Activated CD8-positive, alpha-beta memory T cell treated with anti-CD3 and anti-CD28 coated beads, Interleukin-2, amount 50 U/mL, for 1 hour (primary cell): Measurements from ENCODE around the gene BSDC1.

Source experiments
- DNase-seq: peaks from one replicate; pipeline ENCODE4 v3.0.0-alpha.2; 2020; ENCODE audit errors: extremely low read depth

Gene BSDC1

DNA sequence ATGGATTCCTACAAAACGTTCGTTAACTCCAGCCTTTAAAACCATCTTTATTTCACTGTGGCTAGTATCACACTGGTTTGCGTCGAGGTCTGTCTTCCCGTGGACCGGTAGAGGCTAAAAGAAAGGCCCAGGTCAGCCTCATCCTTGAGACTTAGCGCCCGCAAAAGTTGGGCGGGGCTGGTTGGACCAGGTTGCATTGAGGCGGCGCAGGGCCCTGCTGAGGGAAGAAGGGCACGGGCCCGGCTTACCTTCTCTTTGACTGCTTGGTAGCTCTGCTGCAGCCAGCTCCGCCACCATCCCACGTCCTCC lies 455 bp downstream of the BSDC1 start:
- no peak for DNase-seq

DNA sequence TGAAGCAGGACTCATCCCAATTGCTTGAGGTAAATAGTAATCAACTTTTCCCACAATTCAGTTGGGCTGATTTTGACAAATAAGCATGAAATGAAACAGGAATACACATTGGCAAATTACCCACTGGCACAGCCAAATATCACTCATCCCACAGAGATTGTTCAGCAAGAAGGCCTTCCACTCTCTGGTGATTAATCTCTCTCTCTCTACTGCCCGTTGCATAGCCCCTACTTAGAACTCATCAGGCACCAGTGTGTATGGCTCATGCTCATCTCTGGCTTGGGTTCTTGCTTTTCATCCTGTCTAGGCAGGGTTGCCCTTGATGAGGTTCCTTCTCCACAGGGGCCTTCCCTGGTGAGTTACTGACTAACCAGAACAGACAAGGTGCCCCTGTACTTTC lies 1.1 kb downstream of the BSDC1 start:
- no peak for DNase-seq

DNA sequence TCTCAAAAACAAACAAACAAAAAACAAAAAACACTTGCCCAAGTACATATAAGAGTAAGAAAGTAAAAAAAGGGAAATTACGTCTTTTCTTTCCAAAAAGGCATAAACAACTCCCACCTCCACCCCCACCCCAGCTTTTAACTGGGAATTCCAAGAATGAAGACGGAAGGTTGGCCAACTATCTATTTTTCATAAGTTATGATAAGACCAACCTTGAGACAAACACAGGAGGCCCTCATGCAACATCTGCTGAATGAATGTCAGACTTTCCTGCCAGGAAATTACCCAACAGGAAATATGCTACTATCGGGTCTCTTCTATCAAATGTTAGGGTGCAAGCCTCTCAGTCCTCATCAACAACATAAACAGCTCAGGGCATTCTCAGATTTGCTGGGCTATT lies 1.9 kb downstream of the BSDC1 start:
- no peak for DNase-seq

DNA sequence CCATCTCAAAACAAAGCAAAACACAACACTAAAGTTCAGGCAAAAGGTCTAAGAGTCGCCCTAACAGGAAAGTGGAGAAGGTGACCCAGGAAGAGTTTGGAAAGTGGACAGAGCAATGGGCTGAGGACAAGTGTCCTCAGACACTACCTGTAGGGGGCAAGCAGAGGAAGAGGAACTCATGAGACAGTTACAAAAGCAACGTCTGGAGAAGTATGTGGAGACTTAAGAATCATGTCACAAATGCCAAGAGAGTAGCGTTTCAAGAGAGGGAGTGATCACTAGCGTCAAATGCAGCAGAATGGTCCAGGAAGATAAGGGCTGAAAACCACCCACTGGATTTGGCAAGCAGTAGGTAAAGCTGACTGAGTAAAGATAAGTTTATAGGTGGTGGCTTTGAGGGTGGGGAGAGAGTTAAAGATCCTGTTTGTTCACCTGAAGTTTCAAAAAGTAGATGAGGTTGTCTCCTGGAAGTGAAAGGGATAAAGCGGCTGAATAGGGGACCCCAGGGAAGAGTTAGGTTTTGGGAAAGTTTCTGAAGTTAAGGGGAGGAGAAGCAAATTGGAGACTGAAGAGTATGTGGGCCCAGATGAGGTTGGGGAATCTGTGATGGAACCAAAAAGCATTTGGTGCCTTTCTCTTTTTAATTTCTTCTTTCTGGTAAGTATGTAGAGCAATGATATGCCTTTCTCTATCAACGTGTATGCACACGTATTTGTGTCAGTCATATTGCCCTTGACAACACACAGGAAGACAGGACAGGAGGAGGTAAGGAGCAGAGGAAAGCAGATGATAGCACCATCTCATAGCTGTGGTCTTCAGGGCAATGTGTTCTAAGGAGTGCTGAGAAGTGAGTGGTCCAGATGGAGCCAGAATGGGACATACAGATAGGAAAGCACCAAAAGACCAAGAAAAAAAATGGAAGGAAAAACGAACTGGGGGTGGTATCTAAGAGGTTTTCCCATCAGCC lies 3.1 kb downstream of the BSDC1 start:
- DNase-seq = no peak

DNA sequence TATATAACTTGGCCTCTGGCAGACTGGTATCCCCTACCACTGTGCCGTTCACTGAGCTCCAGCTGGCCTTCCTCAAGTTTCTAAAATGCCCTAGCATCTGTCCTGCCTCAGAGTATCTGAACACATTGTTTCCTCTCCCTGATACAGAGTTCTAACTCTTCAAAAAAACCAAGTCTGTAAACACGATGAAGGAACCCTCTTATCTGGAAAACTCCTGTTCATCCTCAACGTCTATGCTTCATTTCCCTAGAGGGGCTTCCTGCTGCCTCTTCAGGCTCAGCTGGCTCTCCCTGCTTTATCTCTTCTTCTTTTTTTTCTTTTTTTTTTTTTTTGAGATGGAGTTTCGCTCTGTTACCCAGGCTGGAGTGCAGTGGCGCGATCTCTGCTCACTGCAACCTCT lies 5.6 kb downstream of the BSDC1 start:
- DNase-seq = no peak

DNA sequence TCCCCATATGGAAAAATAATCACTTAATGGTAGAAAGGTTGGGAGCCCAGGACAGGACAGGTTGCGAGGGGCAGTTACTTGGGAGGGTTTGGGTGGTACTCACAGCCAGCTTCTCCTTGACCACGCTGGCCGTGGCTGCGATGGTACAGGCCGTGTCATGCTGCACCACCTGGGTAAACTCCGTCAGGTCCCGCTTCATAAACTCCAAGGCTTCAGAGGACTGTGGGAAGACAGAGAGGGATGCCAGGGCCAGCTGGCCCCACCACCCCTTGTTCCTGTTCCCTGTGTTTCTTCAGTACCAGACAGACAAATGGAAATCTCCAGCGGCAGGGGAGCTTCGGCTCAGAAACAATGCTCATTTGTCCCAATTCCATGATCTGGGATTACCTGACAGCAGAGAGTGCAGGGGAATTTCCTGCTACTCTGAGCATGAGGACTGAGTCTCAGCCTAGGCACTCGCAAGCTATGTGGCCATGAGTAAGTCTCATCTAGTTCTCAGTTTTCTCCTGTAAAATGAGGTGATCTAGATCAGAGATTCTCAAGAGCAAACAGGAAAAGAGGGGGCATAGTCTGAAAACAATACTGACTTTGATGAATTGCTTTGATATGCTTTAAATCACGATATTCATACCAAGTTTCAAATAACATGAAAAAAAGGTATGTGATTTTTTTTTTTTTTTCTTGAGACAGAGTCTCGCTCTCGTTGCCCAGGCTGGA lies 7.4 kb downstream of the BSDC1 start:
- no peak for DNase-seq

DNA sequence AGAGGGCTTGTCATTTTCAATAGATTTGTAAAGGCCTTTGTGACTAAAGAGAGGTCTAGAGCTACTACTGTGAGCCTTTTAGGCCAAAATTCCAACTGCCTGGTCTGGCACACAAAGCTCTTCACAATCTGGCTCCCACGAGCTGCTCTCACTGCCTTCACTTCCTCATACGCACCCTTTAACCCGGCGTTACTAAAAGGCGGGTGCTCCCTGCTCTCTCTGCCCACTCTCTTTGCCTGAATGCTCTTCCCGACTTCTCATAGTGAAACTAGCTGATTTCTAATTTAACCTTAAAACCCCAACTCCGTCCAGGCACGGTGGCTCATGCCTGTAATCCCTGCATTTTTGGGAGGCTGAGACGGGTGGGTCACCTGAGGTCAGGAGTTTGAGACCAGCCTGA lies 14.2 kb downstream of the BSDC1 start:
- DNase-seq = no peak

DNA sequence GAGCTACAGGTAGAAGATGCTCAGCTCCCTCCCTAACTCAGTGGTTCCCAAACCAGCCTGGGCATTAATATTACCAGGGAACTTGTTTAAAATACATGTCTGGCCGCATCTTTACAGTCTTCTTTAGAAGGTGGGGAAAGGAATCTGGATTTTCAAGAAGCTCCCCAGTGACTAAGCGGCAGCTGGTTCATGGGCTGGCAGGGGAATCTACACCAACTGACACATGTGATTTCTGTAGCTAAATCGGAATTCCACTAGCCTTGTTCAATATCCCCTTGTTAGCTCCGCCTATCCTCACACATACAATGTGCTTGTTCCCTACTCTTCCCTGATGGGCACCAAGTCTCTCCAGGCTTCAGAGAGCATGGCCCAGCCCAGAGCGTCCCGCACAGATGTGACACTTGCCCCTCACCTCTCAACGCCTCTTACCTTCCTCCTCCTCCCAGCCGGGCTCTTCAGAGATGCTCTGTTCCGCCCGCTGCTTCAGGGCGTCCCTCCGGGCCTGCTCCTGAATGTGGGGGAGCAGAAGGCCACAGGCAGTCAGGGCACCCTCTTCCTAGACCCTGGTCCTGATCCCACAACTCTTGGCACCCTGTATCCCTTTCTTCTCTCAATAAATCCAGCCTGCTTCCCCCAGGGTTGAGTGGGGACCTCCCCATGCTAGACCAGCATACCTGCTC lies 16.6 kb downstream of the BSDC1 start:
- no peak for DNase-seq

DNA sequence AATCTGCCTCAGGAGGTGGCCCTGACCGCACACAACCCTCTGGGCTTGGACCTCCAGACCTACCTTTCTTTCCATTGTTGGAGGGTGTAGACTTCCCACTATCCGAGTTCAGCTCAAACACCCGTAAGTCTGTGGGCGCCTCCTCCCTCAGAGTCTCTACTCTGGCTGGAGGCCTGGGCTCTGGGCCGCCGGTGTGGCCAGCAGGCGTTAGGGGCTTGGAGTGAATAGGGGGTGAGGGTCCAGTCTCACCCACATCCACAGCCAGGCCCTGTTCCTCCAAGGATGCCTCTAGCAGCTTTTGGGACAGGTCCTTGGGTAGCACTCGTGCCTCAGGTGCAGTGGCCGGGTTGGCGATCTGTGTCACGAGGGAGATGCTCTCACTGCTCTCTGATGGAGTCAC lies 18.0 kb downstream of the BSDC1 start:
- no peak for DNase-seq

DNA sequence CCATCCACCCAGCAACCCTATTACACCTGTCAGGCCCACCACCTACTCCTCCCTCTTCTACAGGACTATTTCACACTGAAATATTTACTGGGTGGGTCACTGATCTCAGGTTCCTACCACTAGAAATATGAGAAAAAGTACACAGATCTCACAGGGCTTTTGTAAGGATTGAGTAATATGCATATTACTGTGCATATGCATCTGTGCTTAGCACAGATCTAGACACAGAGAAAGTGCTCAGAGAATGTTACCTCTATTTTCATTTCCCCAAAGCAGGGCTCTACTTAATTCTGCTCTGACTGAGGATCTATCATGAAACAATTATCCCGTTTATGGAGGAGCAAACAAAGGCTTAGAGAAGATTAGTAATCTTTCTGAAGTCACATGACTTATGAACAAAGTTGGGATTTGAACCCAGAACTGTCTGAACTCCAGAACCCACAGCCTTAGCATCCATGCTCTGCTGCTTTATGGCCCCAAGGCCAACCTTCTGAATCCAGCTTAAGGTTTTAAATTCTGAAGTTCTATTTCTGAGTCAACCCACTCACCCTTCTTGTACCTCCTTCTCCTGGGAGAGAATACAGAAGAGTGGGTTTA lies 20.1 kb downstream of the BSDC1 start:
- no peak for DNase-seq

DNA sequence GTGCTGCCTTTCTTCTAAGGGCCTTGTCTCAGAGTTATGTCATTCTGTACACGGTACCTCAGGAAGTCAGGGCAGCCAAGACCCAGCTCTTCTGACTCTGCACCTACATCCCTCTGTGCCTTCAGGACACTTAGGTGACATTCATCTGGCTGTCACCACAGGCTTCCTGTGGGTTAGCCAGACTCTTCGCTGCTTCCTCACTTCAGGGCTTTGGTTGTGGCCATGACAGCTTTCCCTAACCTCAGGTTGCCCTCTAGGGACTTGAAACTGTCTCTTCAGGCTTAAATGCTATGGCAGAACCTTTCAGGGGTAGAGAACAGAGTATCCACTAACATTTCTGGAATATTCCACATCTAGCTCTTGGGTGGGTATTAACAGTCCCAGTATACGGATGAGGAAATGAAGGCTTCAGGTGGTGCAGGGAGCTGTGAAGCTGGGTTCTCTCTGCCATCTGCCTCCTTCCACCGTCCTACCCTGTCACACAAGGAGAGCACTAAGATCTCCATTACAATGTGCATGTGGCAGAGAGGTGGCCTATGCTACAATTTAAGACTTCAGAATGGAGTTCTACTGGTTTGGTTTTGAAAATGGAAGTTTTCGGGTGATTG lies 22.0 kb downstream of the BSDC1 start:
- DNase-seq = no peak

DNA sequence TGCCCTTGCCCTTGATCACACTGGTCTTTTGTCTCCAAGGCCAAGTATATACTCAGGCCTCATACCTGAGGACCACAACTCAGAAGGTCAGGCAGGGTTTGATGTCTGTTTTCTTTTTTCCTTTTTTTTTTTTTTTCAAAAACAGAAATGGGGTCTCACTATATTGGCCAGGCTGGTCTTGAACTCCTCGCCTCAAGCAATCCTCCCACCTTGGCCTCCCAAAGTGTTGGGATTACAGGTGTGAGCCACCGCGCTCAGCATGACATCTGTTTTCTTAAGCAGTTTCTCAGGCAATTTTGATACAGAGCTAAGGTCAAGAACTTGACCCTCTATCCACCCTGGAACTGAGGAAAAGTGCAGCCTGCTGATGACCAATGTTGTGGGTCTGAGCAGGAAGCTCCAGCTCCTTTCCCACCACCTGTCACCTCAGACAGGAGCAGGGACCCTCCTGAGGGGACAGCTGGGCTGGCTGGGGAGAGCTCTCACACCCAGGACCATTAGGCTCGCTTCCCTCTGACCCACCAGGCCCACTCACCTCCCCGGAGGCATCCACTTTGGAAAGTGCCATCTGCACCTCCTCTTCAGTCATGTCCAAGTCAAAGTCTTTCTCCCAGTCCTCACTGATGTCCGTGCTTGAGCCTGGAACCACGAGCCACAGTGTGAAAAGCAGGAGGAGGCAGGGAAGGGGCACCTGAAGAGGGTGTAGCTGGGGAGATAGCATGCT lies 26.2 kb downstream of the BSDC1 start:
- no peak for DNase-seq

DNA sequence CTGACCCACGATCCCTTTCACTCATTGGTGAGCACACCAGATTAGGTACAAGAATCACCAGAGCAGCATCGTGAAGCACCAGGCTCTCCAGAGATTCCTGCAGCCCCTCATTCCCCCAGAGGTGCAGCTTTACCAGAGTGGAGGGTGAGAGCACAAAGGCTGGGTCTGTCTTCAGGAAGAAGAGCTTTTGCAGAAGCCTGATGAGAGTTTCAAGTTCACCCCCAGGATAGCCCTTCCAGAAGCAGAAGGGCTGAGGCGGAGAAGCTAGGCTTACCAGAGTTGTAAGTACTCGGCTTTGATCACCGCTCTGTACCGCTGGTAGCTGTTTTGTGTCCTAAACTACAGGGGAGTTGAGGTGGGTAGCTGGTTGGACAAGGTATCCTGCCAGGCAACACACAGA lies 28.8 kb downstream of the BSDC1 start:
- DNase-seq = no peak

DNA sequence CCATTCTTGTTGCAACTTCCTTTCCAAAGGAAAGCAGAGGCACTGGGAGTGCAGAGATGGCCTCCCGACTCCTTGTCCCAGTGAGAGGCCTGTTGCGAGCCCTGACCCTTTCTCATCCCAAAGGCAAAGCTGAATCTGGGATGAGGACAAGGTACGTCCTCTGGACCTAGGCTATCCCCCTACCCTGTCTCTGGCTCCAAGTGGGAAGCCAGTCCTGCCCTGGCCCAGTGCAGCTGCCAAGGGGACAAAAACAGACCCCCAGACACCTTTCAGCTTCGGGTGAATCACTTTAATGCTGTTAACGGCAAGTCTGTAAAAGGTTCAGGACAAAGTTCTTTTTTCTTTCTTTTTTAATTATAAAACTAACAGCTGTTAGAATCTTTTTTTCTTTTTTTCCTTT lies 29.4 kb downstream of the BSDC1 start:
- no peak for DNase-seq

DNA sequence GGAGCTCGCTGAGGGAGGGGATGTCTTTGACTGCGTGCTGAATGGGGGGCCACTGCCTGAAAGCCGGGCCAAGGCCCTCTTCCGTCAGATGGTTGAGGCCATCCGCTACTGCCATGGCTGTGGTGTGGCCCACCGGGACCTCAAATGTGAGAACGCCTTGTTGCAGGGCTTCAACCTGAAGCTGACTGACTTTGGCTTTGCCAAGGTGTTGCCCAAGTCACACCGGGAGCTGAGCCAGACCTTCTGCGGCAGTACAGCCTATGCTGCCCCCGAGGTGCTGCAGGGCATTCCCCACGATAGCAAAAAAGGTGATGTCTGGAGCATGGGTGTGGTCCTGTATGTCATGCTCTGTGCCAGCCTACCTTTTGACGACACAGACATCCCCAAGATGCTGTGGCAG lies 30.5 kb downstream of the BSDC1 start:
- no peak for DNase-seq

DNA sequence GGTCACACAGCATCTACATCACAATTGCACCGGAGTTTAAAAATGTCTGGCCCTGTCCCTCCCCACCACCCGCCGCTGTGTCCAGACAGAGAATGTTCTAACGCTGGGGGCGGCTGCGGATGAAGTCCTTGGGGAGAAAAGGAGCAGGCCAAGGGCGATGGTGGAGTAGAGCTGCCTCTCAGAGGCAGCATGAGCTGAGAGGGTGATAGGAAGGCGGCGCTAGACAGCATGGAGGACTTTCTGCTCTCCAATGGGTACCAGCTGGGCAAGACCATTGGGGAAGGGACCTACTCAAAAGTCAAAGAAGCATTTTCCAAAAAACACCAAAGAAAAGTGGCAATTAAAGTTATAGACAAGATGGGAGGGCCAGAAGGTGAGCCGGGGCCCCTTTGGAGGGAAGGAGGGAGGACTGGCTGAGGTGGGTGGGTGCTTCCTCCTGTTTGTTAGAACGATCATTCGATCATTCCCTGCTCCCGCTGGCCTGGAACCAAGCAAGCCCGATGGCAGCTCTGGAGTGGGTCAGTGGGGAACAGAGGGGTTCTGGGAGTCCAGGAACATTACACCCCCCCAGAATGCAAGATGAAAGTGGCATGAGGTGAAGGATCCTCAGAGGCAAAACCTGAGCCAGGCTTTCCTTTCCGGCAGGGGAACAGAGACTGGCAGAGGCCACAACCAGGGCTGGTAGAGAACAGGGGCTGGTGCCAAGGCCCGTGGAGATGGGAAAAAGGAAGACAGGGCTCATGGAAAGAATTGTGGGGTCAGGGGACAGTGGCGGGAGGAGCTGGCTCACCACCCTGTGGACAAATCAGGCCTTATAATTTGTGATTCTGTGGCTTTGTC lies 31.5 kb downstream of the BSDC1 start, which contains the start of the genes FAM229A and TSSK3:
Gene FAM229A, minus strand, starts transcription at position 12 of the 840 bp plus-strand sequence. CDS start 394 bp downstream, outside the sequence.
Gene TSSK3, plus strand, starts transcription at position 66 of the 840 bp plus-strand sequence. Its CDS starts 163 bp downstream, at position 229.
- DNase-seq = no peak

DNA sequence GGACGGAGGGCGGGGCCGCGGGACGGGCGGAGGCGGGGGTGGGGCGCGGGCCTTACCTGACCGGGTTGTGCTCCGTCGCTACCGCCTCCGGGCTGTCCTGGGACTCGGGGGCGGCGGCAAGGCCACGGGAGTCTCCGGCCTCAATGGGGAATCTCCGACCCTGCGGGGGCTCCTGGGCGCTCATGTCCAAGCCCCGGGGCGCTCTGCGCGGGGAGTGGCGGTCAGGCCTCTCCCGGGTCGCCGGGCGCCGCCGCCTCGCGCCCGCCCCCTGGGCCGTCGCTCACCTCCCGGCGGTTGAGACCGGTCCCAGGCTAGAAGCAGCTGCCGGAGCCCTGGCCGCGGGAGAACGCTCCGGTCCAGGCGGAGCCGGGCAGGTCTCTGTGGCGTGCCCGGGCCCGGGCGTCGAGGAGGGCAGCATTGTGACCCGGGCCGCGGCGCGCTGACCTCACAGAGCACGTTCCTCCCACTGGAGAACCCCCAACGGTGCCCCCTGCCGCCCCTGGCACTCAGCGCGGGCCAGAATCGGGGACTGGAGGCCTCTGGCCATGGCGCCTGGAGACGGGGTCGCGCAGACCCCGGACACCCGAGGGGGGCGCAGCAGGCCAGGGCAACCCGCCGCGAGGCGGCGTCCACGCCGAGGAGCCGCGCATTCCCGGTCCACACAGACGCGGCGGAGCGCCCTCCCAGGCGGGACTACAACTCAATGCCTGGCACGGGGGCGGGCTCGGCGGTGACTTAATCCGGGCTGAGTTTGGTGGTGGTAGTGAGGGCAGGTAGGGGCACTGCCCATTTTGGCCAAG lies 32.4 kb downstream of the BSDC1 start:
- DNase-seq = no peak

DNA sequence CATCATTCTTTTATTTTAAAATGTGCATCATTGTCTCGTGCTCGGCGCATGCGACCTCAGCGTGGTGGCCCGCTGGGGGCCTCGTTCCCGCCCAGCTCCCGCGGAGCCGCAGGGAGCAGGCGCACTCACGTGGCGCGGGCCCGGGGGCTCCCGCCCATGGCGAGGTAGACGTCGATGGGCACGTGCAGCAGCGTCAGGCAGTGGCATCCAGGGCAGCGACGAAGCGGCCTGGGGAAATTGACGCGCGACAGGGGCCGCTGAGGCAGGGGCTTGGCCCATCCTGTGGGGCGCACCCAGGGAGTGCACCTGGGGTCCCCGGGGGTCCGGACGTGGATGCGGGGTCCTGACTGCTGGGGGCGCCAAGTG lies 33.0 kb downstream of the BSDC1 start:
- DNase-seq = no peak

DNA sequence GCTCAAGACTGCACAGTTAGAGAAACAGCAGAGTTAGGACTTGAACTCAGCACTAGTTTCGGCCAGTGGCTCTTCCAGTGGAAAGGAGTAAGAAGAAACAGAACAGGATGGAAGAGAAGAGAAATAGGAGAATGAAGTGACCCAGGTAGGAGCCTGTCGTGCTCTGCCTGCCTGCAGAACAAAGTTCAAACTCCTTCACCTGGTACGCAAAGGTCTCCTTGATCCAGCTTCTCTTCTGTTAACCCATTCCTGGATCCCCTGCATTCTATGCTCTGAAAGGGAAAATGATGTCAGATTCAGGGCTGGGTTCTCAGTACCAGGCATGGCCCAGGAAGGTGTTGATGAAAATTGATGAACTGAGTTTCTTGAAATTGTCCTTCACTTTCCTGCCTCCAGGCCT lies 35.8 kb downstream of the BSDC1 start:
- DNase-seq = no peak
